ENCODE data around the gene MARS2. TPM values are rescaled to one million over a fixed set of nuclear protein-coding genes. Genes with fewer than 3 reads are reported as not detected.
"Not testable (repeated sequence)": the region's sequence is repeated elsewhere in the genome, so short reads cannot be mapped to it uniquely, and the experiment has no call there.

MARS2 gene
- total RNA-seq, 1 donor: 3.3 TPM

- H3K27ac ChIP-seq (ENCODE audit: low read depth, low read length): peak overlapping the region; percentile 84
- H3K4me2 ChIP-seq (ENCODE audit: insufficient read depth, low read length): peak overlapping the region; percentile 95
- H3K36me3 ChIP-seq (ENCODE audit: insufficient read depth, low read length): no peaks in the 10 kb centered on the region
- H3K27me3 ChIP-seq (ENCODE audit: insufficient read depth, low read length): no peaks in the 10 kb centered on the region
- H4K20me1 ChIP-seq (ENCODE audit: insufficient read depth, low read length): no peaks in the 10 kb centered on the region
- H3K9me3 ChIP-seq (ENCODE audit: low read depth, low read length): no peaks in the 10 kb centered on the region
- H3K4me3 ChIP-seq (ENCODE audit: insufficient read depth, low read length): peak overlapping the region; percentile 81
- H3K4me1 ChIP-seq (ENCODE audit: insufficient read depth, low read length): peaks cover 3% of the 10 kb centered on the region
- peak overlapping the region; percentile 96 for H2AFZ ChIP-seq (ENCODE audit: low read length)
- no peaks in the 10 kb centered on the region for H3K79me2 ChIP-seq (ENCODE audit: insufficient read depth, low read length)
- TF ChIP-seq CTCF (IDR thresholded peaks at IDR 0.05; ENCODE audit: extremely low read depth, low read depth, low read length): no peak
- peak; percentile 22 for DNase-seq (ENCODE audit: insufficient read length, low spot score, missing footprints)
Observed at GRCh38 chr2:197675711-197676188, 29.4 kb upstream of the MARS2 start.

DNA sequence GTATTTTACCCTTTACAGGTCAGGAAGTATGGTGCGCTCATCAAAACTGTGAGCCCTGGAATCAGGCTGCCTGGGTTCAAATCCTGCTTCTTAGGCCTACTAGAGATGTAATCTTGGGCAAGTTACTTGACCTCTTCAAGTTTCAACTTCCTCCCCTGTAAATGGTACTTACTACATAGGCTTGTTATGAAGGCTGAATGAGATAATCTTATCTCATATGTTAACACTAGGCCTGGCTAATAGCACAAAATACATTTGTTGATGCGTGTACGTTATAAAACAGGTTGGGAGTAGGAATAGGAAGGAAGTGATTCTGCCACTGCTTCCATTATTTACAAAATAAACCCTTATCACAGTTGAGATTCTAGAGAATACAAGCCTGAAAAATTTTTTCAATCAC is 28.1 kb upstream of the MARS2 start:
- Histone ChIP-seq H3K4me3 (ENCODE audit: insufficient read depth, low read length) (no peak overlapping the region), H3K36me3 (ENCODE audit: insufficient read depth, low read length) (no peaks in the 10 kb centered on the region), H3K9me3 (ENCODE audit: low read depth, low read length) (no peaks in the 10 kb centered on the region), H2AFZ (ENCODE audit: low read length) (no peak overlapping the region), H4K20me1 (ENCODE audit: insufficient read depth, low read length) (no peaks in the 10 kb centered on the region), H3K79me2 (ENCODE audit: insufficient read depth, low read length) (no peaks in the 10 kb centered on the region), H3K27me3 (ENCODE audit: insufficient read depth, low read length) (no peaks in the 10 kb centered on the region), H3K4me2 (ENCODE audit: insufficient read depth, low read length) (no peak overlapping the region), H3K27ac (ENCODE audit: low read depth, low read length) (no peak overlapping the region), H3K4me1 (ENCODE audit: insufficient read depth, low read length) (peaks cover 3% of the 10 kb centered on the region)
- DNase-seq (ENCODE audit: insufficient read length, low spot score, missing footprints): no peak
- TF ChIP-seq CTCF (IDR thresholded peaks at IDR 0.05; ENCODE audit: extremely low read depth, low read depth, low read length): no peak

- H3K9me3 ChIP-seq (ENCODE audit: low read depth, low read length): no peaks in the 10 kb centered on the region
- no peak overlapping the region for H3K4me2 ChIP-seq (ENCODE audit: insufficient read depth, low read length)
- no peaks in the 10 kb centered on the region for H3K36me3 ChIP-seq (ENCODE audit: insufficient read depth, low read length)
- no peak overlapping the region for H3K27ac ChIP-seq (ENCODE audit: low read depth, low read length)
- no peak overlapping the region for H2AFZ ChIP-seq (ENCODE audit: low read length)
- no peak overlapping the region for H3K4me3 ChIP-seq (ENCODE audit: insufficient read depth, low read length)
- no peak for TF ChIP-seq CTCF (IDR thresholded peaks at IDR 0.05; ENCODE audit: extremely low read depth, low read depth, low read length)
- DNase-seq (ENCODE audit: insufficient read length, low spot score, missing footprints): no peak
- no peaks in the 10 kb centered on the region for H4K20me1 ChIP-seq (ENCODE audit: insufficient read depth, low read length)
- peaks cover 3% of the 10 kb centered on the region for H3K4me1 ChIP-seq (ENCODE audit: insufficient read depth, low read length)
- no peaks in the 10 kb centered on the region for H3K79me2 ChIP-seq (ENCODE audit: insufficient read depth, low read length)
- no peaks in the 10 kb centered on the region for H3K27me3 ChIP-seq (ENCODE audit: insufficient read depth, low read length)
Observed at GRCh38 chr2:197677483-197677882, 27.7 kb upstream of the MARS2 start.

- not testable (repeated sequence) for H3K79me2 ChIP-seq (ENCODE audit: insufficient read depth, low read length); H3K27me3 ChIP-seq (ENCODE audit: insufficient read depth, low read length); DNase-seq (ENCODE audit: insufficient read length, low spot score, missing footprints); H3K4me2 ChIP-seq (ENCODE audit: insufficient read depth, low read length); H2AFZ ChIP-seq (ENCODE audit: low read length); H3K36me3 ChIP-seq (ENCODE audit: insufficient read depth, low read length); H3K4me1 ChIP-seq (ENCODE audit: insufficient read depth, low read length); H4K20me1 ChIP-seq (ENCODE audit: insufficient read depth, low read length); H3K4me3 ChIP-seq (ENCODE audit: insufficient read depth, low read length); H3K9me3 ChIP-seq (ENCODE audit: low read depth, low read length); H3K27ac ChIP-seq (ENCODE audit: low read depth, low read length)
Observed at GRCh38 chr2:197695206-197695605, 10.0 kb upstream of the MARS2 start.

GRCh38 chr2:197695971-197696370 is 9.2 kb upstream of the MARS2 start:
- H4K20me1 ChIP-seq (ENCODE audit: insufficient read depth, low read length); H3K4me1 ChIP-seq (ENCODE audit: insufficient read depth, low read length); H2AFZ ChIP-seq (ENCODE audit: low read length); H3K9me3 ChIP-seq (ENCODE audit: low read depth, low read length); H3K4me2 ChIP-seq (ENCODE audit: insufficient read depth, low read length); H3K4me3 ChIP-seq (ENCODE audit: insufficient read depth, low read length); H3K79me2 ChIP-seq (ENCODE audit: insufficient read depth, low read length); DNase-seq (ENCODE audit: insufficient read length, low spot score, missing footprints); H3K27ac ChIP-seq (ENCODE audit: low read depth, low read length); H3K27me3 ChIP-seq (ENCODE audit: insufficient read depth, low read length); H3K36me3 ChIP-seq (ENCODE audit: insufficient read depth, low read length): not testable (repeated sequence)

DNA sequence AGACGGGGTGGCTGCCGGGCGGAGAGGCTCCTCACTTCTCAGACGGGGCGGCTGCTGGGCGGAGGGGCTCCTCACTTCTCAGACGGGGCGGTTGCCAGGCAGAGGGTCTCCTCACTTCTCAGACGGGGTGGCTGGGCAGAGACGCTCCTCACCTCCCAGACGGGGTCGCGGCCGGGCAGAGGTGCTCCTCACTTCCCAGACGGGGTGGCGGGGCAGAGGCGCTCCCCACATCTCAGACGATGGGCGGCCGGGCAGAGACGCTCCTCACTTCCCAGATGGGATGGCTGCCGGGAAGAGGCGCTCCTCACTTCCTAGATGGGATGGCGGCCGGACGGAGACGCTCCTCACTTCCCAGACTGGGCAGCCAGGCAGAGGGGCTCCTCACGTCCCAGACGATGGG is 8.6 kb upstream of the MARS2 start:
- not testable (repeated sequence) for H3K79me2 ChIP-seq (ENCODE audit: insufficient read depth, low read length); H2AFZ ChIP-seq (ENCODE audit: low read length); DNase-seq (ENCODE audit: insufficient read length, low spot score, missing footprints); H3K9me3 ChIP-seq (ENCODE audit: low read depth, low read length); H3K4me3 ChIP-seq (ENCODE audit: insufficient read depth, low read length); H3K4me2 ChIP-seq (ENCODE audit: insufficient read depth, low read length); H3K4me1 ChIP-seq (ENCODE audit: insufficient read depth, low read length); H3K27ac ChIP-seq (ENCODE audit: low read depth, low read length); H3K36me3 ChIP-seq (ENCODE audit: insufficient read depth, low read length); H3K27me3 ChIP-seq (ENCODE audit: insufficient read depth, low read length); H4K20me1 ChIP-seq (ENCODE audit: insufficient read depth, low read length)

- not testable (repeated sequence) for H3K27me3 ChIP-seq (ENCODE audit: insufficient read depth, low read length); H3K4me1 ChIP-seq (ENCODE audit: insufficient read depth, low read length); H3K9me3 ChIP-seq (ENCODE audit: low read depth, low read length); H3K4me2 ChIP-seq (ENCODE audit: insufficient read depth, low read length); H4K20me1 ChIP-seq (ENCODE audit: insufficient read depth, low read length); H3K4me3 ChIP-seq (ENCODE audit: insufficient read depth, low read length); H2AFZ ChIP-seq (ENCODE audit: low read length); H3K27ac ChIP-seq (ENCODE audit: low read depth, low read length); DNase-seq (ENCODE audit: insufficient read length, low spot score, missing footprints); H3K36me3 ChIP-seq (ENCODE audit: insufficient read depth, low read length); H3K79me2 ChIP-seq (ENCODE audit: insufficient read depth, low read length)
Observed at GRCh38 chr2:197699724-197700123, 5.4 kb upstream of the MARS2 start.

Data from osteoblast (primary cell).